ENCODE measurements around the gene THAP3. TPM values are rescaled to one million over a fixed set of nuclear protein-coding genes. Genes with fewer than 3 reads are reported as not detected.
A peak's percentile ranks its signal among the peaks of the same experiment; 100 is the strongest.

The THAP3 gene
- total and polyA plus RNA-seq, 9 of the 15 experiments (the other 6 are each of a cell fraction or from before 2014, with no cell fraction given): 1.9 to 31.2 (median 18.2) TPM

DNA sequence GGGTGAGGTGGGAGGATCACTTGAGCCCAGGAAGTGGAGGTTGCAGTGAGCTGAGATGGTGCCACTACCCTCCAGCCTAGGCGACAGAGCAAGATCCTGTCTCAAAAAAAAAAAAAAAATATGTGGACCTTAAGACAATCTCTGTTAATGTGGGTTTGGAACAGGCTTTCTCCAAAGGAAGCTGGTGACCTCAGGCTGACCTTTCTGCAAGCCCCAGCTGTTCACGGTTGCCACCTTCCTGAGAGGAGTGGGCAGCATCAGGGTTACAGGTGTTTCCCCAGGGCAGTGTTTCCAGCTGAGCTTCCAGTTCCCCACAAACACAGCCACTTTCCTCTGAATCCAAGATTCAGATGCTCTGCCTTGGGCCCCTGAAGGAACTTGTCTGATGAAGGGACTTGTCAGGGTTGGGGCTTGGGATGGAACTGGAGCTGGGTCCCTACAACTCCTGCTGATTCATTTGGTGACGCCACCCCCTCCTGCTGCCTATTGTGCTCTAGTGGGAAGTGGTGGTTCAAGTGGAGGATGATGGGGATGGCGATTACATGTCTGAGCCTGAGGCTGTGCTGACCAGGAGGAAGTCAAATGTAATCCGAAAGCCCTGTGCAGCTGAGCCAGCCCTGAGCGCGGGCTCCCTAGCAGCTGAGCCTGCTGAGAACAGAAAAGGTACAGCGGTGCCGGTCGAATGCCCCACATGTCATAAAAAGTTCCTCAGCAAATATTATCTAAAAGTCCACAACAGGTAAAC lies 42.9 kb upstream of the THAP3 start (continued):
- TF ChIP-seq, protein P1, sequence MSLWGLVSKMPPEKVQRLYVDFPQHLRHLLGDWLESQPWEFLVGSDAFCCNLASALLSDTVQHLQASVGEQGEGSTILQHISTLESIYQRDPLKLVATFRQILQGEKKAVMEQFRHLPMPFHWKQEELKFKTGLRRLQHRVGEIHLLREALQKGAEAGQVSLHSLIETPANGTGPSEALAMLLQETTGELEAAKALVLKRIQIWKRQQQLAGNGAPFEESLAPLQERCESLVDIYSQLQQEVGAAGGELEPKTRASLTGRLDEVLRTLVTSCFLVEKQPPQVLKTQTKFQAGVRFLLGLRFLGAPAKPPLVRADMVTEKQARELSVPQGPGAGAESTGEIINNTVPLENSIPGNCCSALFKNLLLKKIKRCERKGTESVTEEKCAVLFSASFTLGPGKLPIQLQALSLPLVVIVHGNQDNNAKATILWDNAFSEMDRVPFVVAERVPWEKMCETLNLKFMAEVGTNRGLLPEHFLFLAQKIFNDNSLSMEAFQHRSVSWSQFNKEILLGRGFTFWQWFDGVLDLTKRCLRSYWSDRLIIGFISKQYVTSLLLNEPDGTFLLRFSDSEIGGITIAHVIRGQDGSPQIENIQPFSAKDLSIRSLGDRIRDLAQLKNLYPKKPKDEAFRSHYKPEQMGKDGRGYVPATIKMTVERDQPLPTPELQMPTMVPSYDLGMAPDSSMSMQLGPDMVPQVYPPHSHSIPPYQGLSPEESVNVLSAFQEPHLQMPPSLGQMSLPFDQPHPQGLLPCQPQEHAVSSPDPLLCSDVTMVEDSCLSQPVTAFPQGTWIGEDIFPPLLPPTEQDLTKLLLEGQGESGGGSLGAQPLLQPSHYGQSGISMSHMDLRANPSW (CRISPR knock-in tag; IDR thresholded peaks at IDR 0.05): no peak
- TF ChIP-seq BRD9 (IDR thresholded peaks at IDR 0.05; ENCODE audit: low read depth, partially characterized antibody) (no peak), ZNF24 (IDR thresholded peaks at IDR 0.05) (no peak), HDAC3 (IDR thresholded peaks at IDR 0.05; ENCODE audit: borderline replicate concordance, partially characterized antibody) (no peak), SPI1 (IDR thresholded peaks at IDR 0.05; ENCODE audit: borderline replicate concordance, low read depth, low read length) (peak; percentile 69; the same call in 1 of the 2 replicates), FOXM1 (IDR thresholded peaks at IDR 0.05; ENCODE audit: low read depth) (no peak), FOXM1 (CRISPR knock-in tag; IDR thresholded peaks at IDR 0.05; ENCODE audit: low read depth) (no peak), EWSR1 (IDR thresholded peaks at IDR 0.05; ENCODE audit: borderline replicate concordance, low read depth, partially characterized antibody) (no peak), HMG20A (CRISPR knock-in tag; conservative IDR thresholded peaks at IDR 0.05) (no peak), ETS2 (tag; IDR thresholded peaks at IDR 0.05; ENCODE audit: borderline replicate concordance, poor library complexity, severe bottlenecking) (no peak), ZNF766 (CRISPR knock-in tag; conservative IDR thresholded peaks at IDR 0.05) (no peak), BHLHE40 (IDR thresholded peaks at IDR 0.05; ENCODE audit: low read length) (no peak), CBX3 (IDR thresholded peaks at IDR 0.05; ENCODE audit: borderline replicate concordance in 1 of 2, low read length in 2 of 2) (no peak; a peak in 1 of 3 replicates), ZNF263 (CRISPR knock-in tag; IDR thresholded peaks at IDR 0.05; ENCODE audit: borderline replicate concordance) (peak; percentile 81), DACH1 (IDR thresholded peaks at IDR 0.05; ENCODE audit: partially characterized antibody) (no peak), ZNF12 (CRISPR knock-in tag; IDR thresholded peaks at IDR 0.05) (peak; percentile 94), SREBF2 (CRISPR knock-in tag; IDR thresholded peaks at IDR 0.05) (no peak)
- TF ChIP-seq, protein P2, sequence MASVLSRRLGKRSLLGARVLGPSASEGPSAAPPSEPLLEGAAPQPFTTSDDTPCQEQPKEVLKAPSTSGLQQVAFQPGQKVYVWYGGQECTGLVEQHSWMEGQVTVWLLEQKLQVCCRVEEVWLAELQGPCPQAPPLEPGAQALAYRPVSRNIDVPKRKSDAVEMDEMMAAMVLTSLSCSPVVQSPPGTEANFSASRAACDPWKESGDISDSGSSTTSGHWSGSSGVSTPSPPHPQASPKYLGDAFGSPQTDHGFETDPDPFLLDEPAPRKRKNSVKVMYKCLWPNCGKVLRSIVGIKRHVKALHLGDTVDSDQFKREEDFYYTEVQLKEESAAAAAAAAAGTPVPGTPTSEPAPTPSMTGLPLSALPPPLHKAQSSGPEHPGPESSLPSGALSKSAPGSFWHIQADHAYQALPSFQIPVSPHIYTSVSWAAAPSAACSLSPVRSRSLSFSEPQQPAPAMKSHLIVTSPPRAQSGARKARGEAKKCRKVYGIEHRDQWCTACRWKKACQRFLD (CRISPR knock-in tag; IDR thresholded peaks at IDR 0.05): no peak
- TF ChIP-seq, protein P3, sequence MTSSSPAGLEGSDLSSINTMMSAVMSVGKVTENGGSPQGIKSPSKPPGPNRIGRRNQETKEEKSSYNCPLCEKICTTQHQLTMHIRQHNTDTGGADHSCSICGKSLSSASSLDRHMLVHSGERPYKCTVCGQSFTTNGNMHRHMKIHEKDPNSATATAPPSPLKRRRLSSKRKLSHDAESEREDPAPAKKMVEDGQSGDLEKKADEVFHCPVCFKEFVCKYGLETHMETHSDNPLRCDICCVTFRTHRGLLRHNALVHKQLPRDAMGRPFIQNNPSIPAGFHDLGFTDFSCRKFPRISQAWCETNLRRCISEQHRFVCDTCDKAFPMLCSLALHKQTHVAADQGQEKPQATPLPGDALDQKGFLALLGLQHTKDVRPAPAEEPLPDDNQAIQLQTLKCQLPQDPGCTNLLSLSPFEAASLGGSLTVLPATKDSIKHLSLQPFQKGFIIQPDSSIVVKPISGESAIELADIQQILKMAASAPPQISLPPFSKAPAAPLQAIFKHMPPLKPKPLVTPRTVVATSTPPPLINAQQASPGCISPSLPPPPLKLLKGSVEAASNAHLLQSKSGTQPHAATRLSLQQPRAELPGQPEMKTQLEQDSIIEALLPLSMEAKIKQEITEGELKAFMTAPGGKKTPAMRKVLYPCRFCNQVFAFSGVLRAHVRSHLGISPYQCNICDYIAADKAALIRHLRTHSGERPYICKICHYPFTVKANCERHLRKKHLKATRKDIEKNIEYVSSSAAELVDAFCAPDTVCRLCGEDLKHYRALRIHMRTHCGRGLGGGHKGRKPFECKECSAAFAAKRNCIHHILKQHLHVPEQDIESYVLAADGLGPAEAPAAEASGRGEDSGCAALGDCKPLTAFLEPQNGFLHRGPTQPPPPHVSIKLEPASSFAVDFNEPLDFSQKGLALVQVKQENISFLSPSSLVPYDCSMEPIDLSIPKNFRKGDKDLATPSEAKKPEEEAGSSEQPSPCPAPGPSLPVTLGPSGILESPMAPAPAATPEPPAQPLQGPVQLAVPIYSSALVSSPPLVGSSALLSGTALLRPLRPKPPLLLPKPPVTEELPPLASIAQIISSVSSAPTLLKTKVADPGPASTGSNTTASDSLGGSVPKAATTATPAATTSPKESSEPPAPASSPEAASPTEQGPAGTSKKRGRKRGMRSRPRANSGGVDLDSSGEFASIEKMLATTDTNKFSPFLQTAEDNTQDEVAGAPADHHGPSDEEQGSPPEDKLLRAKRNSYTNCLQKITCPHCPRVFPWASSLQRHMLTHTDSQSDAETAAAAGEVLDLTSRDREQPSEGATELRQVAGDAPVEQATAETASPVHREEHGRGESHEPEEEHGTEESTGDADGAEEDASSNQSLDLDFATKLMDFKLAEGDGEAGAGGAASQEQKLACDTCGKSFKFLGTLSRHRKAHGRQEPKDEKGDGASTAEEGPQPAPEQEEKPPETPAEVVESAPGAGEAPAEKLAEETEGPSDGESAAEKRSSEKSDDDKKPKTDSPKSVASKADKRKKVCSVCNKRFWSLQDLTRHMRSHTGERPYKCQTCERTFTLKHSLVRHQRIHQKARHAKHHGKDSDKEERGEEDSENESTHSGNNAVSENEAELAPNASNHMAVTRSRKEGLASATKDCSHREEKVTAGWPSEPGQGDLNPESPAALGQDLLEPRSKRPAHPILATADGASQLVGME (CRISPR knock-in tag; IDR thresholded peaks at IDR 0.05): no peak

All from K562 (cell line).